Measurements from ENCODE around the gene AVPR1B. TPM values are rescaled to one million over a fixed set of nuclear protein-coding genes. Genes with fewer than 3 reads are reported as not detected.

Gene AVPR1B
- total RNA-seq, 2 experiments from 2014 or later = not detected

DNA sequence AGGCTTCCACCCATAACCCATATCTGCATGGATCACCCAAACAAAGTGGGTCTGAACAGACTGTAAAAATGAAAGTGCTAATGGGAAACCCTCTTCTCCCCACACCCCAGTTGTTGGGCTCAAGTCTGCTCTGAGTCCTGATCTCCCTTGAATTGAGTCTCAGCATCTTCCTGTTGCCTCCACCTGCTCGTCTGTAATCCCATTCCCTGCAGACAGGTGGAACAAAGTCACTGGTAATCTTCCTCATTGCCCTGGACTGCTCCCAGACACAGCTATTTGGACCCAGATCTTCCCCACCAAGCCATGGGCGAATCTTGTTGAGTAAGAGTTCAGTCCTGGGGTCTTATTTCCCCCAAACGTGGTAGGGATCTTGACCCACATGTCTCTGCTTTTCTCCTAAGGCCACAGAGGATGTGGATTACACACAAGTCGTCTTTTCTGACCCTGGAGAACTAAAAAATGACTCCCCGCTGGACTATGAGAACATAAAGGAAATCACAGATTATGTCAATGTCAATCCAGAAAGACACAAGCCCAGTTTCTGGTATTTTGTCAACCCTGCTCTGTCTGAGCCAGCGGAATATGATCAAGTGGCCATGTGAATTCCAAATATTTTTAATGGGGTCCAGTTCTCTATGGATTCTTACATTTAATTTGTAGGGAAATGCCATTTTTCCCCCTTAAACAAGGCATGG is 15.7 kb downstream of the AVPR1B start:
- no TSS peak for BruUV-seq (replicated peaks)
- DNase-seq (ENCODE audit: low spot score) = no peak
- ChIA-PET CTCF (ENCODE audit: unreplicated experiment) (no interaction called here), POLR2A (interaction anchor here (1.0 kb wide), 1 partner anchor 64 kb away, joined by 3 read pairs; no protein-coding TSS in a partner anchor)
- intact Hi-C loops (cut with micrococcal nuclease; ENCODE audit: unreplicated experiment) = no loop called here
- Histone ChIP-seq H3K36me3 (ENCODE audit: insufficient read depth, low read length) (no peaks in the 10 kb centered on the region), H3K4me2 (ENCODE audit: low read length) (no peak overlapping the region), H4K20me1 (ENCODE audit: insufficient read depth, low read length) (no peaks in the 10 kb centered on the region), H3K4me3 (ENCODE audit: low read depth, low read length, poor library complexity, severe bottlenecking) (no peak overlapping the region), H3K27ac (ENCODE audit: low read depth, low read length, poor library complexity, severe bottlenecking) (no peak overlapping the region), H3K79me2 (ENCODE audit: insufficient read depth, low read depth, low read length) (no peaks in the 10 kb centered on the region), H2AFZ (ENCODE audit: low read length) (no peak overlapping the region), H3K4me1 (ENCODE audit: insufficient read depth, low read length, poor library complexity, severe bottlenecking) (peaks cover 6% of the 10 kb centered on the region), H3K9me2 (ENCODE audit: insufficient read depth, low read length) (no peaks in the 10 kb centered on the region), H3K9me3 (ENCODE audit: low read length) (no peaks in the 10 kb centered on the region)
- no peak for TF ChIP-seq EZH2phosphoT487 (IDR thresholded peaks at IDR 0.05; ENCODE audit: borderline replicate concordance, low read depth, low read length)
- TF ChIP-seq, protein P1, sequence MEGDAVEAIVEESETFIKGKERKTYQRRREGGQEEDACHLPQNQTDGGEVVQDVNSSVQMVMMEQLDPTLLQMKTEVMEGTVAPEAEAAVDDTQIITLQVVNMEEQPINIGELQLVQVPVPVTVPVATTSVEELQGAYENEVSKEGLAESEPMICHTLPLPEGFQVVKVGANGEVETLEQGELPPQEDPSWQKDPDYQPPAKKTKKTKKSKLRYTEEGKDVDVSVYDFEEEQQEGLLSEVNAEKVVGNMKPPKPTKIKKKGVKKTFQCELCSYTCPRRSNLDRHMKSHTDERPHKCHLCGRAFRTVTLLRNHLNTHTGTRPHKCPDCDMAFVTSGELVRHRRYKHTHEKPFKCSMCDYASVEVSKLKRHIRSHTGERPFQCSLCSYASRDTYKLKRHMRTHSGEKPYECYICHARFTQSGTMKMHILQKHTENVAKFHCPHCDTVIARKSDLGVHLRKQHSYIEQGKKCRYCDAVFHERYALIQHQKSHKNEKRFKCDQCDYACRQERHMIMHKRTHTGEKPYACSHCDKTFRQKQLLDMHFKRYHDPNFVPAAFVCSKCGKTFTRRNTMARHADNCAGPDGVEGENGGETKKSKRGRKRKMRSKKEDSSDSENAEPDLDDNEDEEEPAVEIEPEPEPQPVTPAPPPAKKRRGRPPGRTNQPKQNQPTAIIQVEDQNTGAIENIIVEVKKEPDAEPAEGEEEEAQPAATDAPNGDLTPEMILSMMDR (conservative IDR thresholded peaks at IDR 0.05; ENCODE audit: low read length) = no peak

DNA sequence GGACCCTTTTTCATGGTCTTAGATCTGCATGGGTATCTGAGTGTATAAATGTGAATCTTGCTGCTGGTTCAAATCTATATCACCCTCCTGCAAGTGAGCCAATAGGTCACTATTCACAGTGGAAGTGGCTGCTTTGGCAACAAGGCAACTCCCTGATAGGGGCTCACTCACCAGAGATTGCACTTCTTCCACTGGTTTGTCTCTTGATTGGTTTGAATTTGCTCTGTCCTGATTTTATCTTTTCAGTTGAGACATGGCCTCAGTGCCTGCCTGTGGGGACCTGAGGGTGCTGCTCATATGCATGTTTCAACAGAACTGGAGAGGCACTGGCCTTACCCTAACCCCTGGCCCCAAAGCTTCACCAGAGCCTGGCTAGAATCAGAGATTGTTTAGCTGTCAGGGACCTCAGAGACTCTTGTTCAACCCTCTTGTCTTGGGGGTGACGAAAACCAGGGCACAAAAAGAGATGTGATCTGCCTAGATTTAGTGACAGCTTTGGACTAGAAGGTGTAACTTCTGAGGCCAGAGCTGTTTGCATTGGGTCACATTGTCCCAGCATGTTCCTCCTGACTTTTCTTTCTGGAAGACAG is 16.9 kb downstream of the AVPR1B start:
- no peak overlapping the region for H3K4me2 ChIP-seq (ENCODE audit: low read length)

More for the DNA sequence above, 16.9 kb downstream of the AVPR1B start:
- Histone ChIP-seq H3K4me3 (ENCODE audit: low read depth, low read length, poor library complexity, severe bottlenecking) (no peak overlapping the region), H2AFZ (ENCODE audit: low read length) (no peak overlapping the region), H3K36me3 (ENCODE audit: insufficient read depth, low read length) (no peaks in the 10 kb centered on the region), H3K27ac (ENCODE audit: low read depth, low read length, poor library complexity, severe bottlenecking) (no peak overlapping the region), H3K4me1 (ENCODE audit: insufficient read depth, low read length, poor library complexity, severe bottlenecking) (no peaks in the 10 kb centered on the region), H4K20me1 (ENCODE audit: insufficient read depth, low read length) (no peaks in the 10 kb centered on the region), H3K79me2 (ENCODE audit: insufficient read depth, low read depth, low read length) (no peaks in the 10 kb centered on the region), H3K9me3 (ENCODE audit: low read length) (no peaks in the 10 kb centered on the region), H3K9me2 (ENCODE audit: insufficient read depth, low read length) (no peaks in the 10 kb centered on the region)
- intact Hi-C loops (cut with micrococcal nuclease; ENCODE audit: unreplicated experiment) = no loop called here
- TF ChIP-seq, protein P1 (conservative IDR thresholded peaks at IDR 0.05; ENCODE audit: low read length) = no peak
- CTCF ChIA-PET (ENCODE audit: unreplicated experiment) = no interaction called here
- no peak for DNase-seq (ENCODE audit: low spot score)
- POLR2A ChIA-PET = no interaction called here
- BruUV-seq (replicated peaks) = no TSS peak

Data from OCI-LY7 (cell line).